CD14-positive monocyte (primary cell): ENCODE data around the gene SMARCD1. TPM values are rescaled to one million over a fixed set of nuclear protein-coding genes. Genes with fewer than 3 reads are reported as not detected.

Experiments used
- DNase-seq, 3 donors: peaks; one replicate each; pipeline ENCODE4 v3.0.0-alpha.2; 2011 to 2022
- H2AFZ ChIP-seq: 2 replicates; pipeline ENCODE4 v1.6.0; 2012; ENCODE audit warnings: mild to moderate bottlenecking, low read depth, low read length, inconsistent platforms; ENCODE audit not compliant: insufficient read depth, poor library complexity, severe bottlenecking
- H3K27ac ChIP-seq, 2 donors: 1 replicate in 1 of 2; 2 replicates in 1 of 2; pipeline ENCODE4 v1.5.1; 2012 to 2013; ENCODE audit warnings: low read length in 2 of 2, control low read depth in 1 of 2, inconsistent platforms in 1 of 2, low read depth in 1 of 2, mild to moderate bottlenecking in 1 of 2
- H3K27me3 ChIP-seq, 2 donors: one replicate each; pipeline versions ENCODE4 v1.6.0 to v1.6.1; 2011 to 2013; ENCODE audit warnings: low read length in 2 of 2; ENCODE audit not compliant: control insufficient read depth in 2 of 2, insufficient read depth in 2 of 2
- H3K36me3 ChIP-seq, 2 donors: replicated peaks in 1 of 2; 1 replicate in 1 of 2; 2 replicates in 1 of 2; pipeline versions ENCODE4 v1.5.1 to v1.6.1; 2012 to 2013; ENCODE audit warnings: low read length in 2 of 2, control low read depth in 1 of 2, inconsistent platforms in 1 of 2, mild to moderate bottlenecking in 1 of 2; ENCODE audit not compliant: insufficient read depth in 2 of 2, control insufficient read depth in 1 of 2
- H3K4me1 ChIP-seq, 2 donors: 1 replicate in 1 of 2; 2 replicates in 1 of 2; pipeline versions ENCODE4 v1.5.1 to v1.6.1; 2012 to 2013; ENCODE audit warnings: low read length in 2 of 2, control low read depth in 1 of 2, inconsistent platforms in 1 of 2, mild to moderate bottlenecking in 1 of 2, moderate library complexity in 1 of 2; ENCODE audit not compliant: insufficient read depth in 2 of 2, control insufficient read depth in 1 of 2
- H3K4me2 ChIP-seq: replicated peaks from 2 replicates; pipeline ENCODE3; 2012; ENCODE audit warnings: low read length, moderate library complexity, mild to moderate bottlenecking; ENCODE audit not compliant: poor library complexity, severe bottlenecking; ENCODE audit errors: extremely low read depth
- H3K4me3 ChIP-seq, 3 experiments: fragments of 200-600 bp in 1 of 3; sonication (generic) in 1 of 3; replicated peaks in 1 of 3; 1 replicate in 2 of 3; 2 replicates in 1 of 3; pipeline ENCODE4 v1.5.1; 2011 to 2013; ENCODE audit warnings: low read length in 3 of 3, mild to moderate bottlenecking in 3 of 3, control low read depth in 2 of 3, low read depth in 2 of 3, inconsistent platforms in 1 of 3, moderate library complexity in 1 of 3
- H3K79me2 ChIP-seq: 2 replicates; pipeline ENCODE4 v1.6.0; 2012; ENCODE audit warnings: mild to moderate bottlenecking, control low read depth, inconsistent platforms, low read length, moderate library complexity; ENCODE audit not compliant: insufficient read depth
- H3K9ac ChIP-seq: 2 replicates; pipeline ENCODE4 v1.6.0; 2017; ENCODE audit warnings: low read length, mild to moderate bottlenecking; ENCODE audit not compliant: insufficient read depth, poor library complexity, severe bottlenecking
- H3K9me3 ChIP-seq, 2 donors: replicated peaks in 1 of 2; 1 replicate in 1 of 2; 2 replicates in 1 of 2; pipeline versions ENCODE4 v1.5.1 to v1.6.1; 2012 to 2013; ENCODE audit warnings: low read length in 2 of 2, control low read depth in 1 of 2; ENCODE audit not compliant: control insufficient read depth in 1 of 2, insufficient read depth in 1 of 2
- H4K20me1 ChIP-seq: 2 replicates; pipeline ENCODE4 v1.6.0; 2012; ENCODE audit warnings: mild to moderate bottlenecking, low read length, control low read depth, moderate library complexity; ENCODE audit not compliant: insufficient read depth
- H3K27ac Mint-ChIP-seq, 7 donors: one replicate each; pipeline ENCODE4 v1.8.0; 2020; ENCODE audit warnings: mild to moderate bottlenecking in 7 of 7, mixed read lengths in 7 of 7, moderate library complexity in 6 of 7, inconsistent platforms in 2 of 7
- H3K27me3 Mint-ChIP-seq, 3 donors: one replicate each; pipeline ENCODE4 v1.8.0; 2021 to 2022; ENCODE audit warnings: low read depth in 3 of 3, mild to moderate bottlenecking in 3 of 3, mixed read lengths in 3 of 3, moderate library complexity in 3 of 3, inconsistent platforms in 1 of 3
- H3K36me3 Mint-ChIP-seq, 2 donors: one replicate each; pipeline ENCODE4 v1.8.0; 2020; ENCODE audit warnings: mixed read lengths in 2 of 2, inconsistent platforms in 1 of 2, mild to moderate bottlenecking in 1 of 2
- H3K4me1 Mint-ChIP-seq: one replicate; pipeline ENCODE4 v1.8.0; 2020; ENCODE audit warnings: mild to moderate bottlenecking, mixed read lengths
- H3K4me3 Mint-ChIP-seq, 2 donors: one replicate each; pipeline ENCODE4 v1.8.0; 2020; ENCODE audit warnings: mild to moderate bottlenecking in 2 of 2, mixed read lengths in 2 of 2, moderate library complexity in 1 of 2
- H3K9me3 Mint-ChIP-seq, 7 donors: one replicate each; pipeline ENCODE4 v1.8.0; 2020 to 2022; ENCODE audit warnings: mixed read lengths in 7 of 7, mild to moderate bottlenecking in 6 of 7, moderate library complexity in 6 of 7, inconsistent platforms in 2 of 7
- CTCF ChIP-seq: fragments of 200-600 bp; IDR thresholded peaks from one replicate; pipeline ENCODE4 v1.8.0; 2022; ENCODE audit warnings: antibody characterized with exemption, mild to moderate bottlenecking
- WGBS: methylation state at CpG from one replicate; pipeline ENCODE4 v1.1.5; 2013; ENCODE audit warnings: missing lambda C conversion rate; ENCODE audit not compliant: insufficient coverage; 5-methylcytosine and 5-hydroxymethylcytosine counted together
- intact Hi-C, 2 donors: fragments of 100-400 bp; cut with micrococcal nuclease; formaldehyde crosslinking; loops; one replicate each; pipeline versions ENCODE4 v1.15.0 to v1.15.1; 2023
- polyA plus RNA-seq, 3 donors: library from polyadenylated mRNA; depleted of rRNA in 1 of 3; unstranded in 2 of 3; stranded (reverse) in 1 of 3; fragments of 300-500 nt in 2 of 3; fragments of >200 nt in 1 of 3; fragmentation: Illumina TruSeq in 2 of 3; gene quantifications; 1 replicate in 2 of 3; 2 replicates in 1 of 3; pipeline ENCODE4 v1.2.3, GENCODE V29; 2012 to 2021

The SMARCD1 gene
- polyA plus RNA-seq, 3 donors, result 3.7 to 41.9 (median 7.8) TPM

- no peak overlapping the region for H3K27ac Mint-ChIP-seq
- no peaks in the 10 kb centered on the region for H4K20me1 ChIP-seq
- H3K27me3 Mint-ChIP-seq, result peaks cover 8 to 13% (median 11%) of the 10 kb centered on the region in 3 donors
- no peaks in the 10 kb centered on the region for H3K79me2 ChIP-seq
- H3K4me1 Mint-ChIP-seq, result peaks cover 2% of the 10 kb centered on the region
- no peak for TF ChIP-seq CTCF
- H3K9ac ChIP-seq, result no peak overlapping the region
- no peak for DNase-seq
- H3K36me3 Mint-ChIP-seq, result no peaks in the 10 kb centered on the region
- H3K4me3 Mint-ChIP-seq, result no peak overlapping the region
- H3K27ac ChIP-seq, result no peak overlapping the region
- H3K9me3 ChIP-seq, result no peaks in the 10 kb centered on the region
- H3K4me1 ChIP-seq, result no peaks in the 10 kb centered on the region
- H3K4me2 ChIP-seq, result no peak overlapping the region
- intact Hi-C loops, result no loop called here
- H2AFZ ChIP-seq, result no peak overlapping the region
- H3K9me3 Mint-ChIP-seq, result peaks cover 0 to 3% (median 0%) of the 10 kb centered on the region in 7 donors
- no peaks in the 10 kb centered on the region for H3K27me3 ChIP-seq
- H3K4me3 ChIP-seq, result no peak overlapping the region
- H3K36me3 ChIP-seq, result no peaks in the 10 kb centered on the region
- WGBS, result 95% methylated on average over 10 of the region's 10 CpGs
Observed at GRCh38 chr12:50078281-50078680, 6.9 kb upstream of the SMARCD1 start.

GRCh38 chr12:50079771-50080170 is 5.4 kb upstream of the SMARCD1 start:
- no peak overlapping the region for H2AFZ ChIP-seq
- H3K4me1 ChIP-seq, result peaks cover 5% of the 10 kb centered on the region in 2 donors
- Mint-ChIP-seq H3K27me3 (peaks cover 8 to 13% (median 11%) of the 10 kb centered on the region in 3 donors), H3K4me1 (peaks cover 3% of the 10 kb centered on the region), H3K27ac (no peak overlapping the region), H3K4me3 (no peak overlapping the region), H3K36me3 (no peaks in the 10 kb centered on the region), H3K9me3 (peaks cover 0 to 3% (median 0%) of the 10 kb centered on the region in 7 donors)
- TF ChIP-seq CTCF, result no peak
- H3K4me3 ChIP-seq, result no peak overlapping the region
- DNase-seq, result no peak
- H3K27me3 ChIP-seq, result no peaks in the 10 kb centered on the region
- intact Hi-C loops, result no loop called here
- H3K9me3 ChIP-seq, result no peaks in the 10 kb centered on the region
- no peaks in the 10 kb centered on the region for H4K20me1 ChIP-seq
- WGBS, result 92% methylated on average over 2 of the region's 5 CpGs
- no peak overlapping the region for H3K9ac ChIP-seq
- H3K79me2 ChIP-seq, result peaks cover 4% of the 10 kb centered on the region
- no peak overlapping the region for H3K27ac ChIP-seq
- H3K4me2 ChIP-seq, result no peak overlapping the region
- H3K36me3 ChIP-seq, result no peaks in the 10 kb centered on the region
